CD4-positive, alpha-beta T cell treated with Interleukin-4 for 4 hours (primary cell): ENCODE measurements around the gene RPL10.

Experiments used
- DNase-seq: peaks from one replicate; pipeline ENCODE4 v3.0.0-alpha.2; 2020

The RPL10 gene

DNA sequence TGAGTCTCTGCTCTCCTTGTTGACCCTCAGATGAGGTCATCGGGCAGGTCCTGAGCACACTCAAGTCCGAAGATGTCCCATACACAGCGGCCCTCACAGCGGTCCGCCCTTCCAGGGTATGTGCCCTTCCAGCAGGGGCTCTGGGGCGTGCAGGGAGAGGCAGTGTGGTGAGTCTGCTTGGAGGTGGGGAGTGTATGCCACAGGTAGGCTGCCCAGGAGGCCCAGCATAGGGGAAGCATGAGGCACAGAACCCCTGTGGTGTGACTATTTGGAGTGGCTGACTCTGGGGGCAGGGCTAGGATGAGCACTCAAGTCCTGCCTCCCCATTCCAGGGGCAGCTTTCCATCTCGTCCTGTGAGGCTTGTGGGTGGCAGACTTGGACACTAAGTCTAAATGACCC is 35.4 kb downstream of the RPL10 start:
- DNase-seq = no peak

- DNase-seq = no peak
Measured at GRCh38 chrX:154434394-154435168, 36.4 kb downstream of the RPL10 start.

- no peak for DNase-seq
Measured at GRCh38 chrX:154435171-154435733, 37.1 kb downstream of the RPL10 start.

GRCh38 chrX:154436374-154436982 is 38.3 kb downstream of the RPL10 start:
- DNase-seq = peak; percentile 51

DNA sequence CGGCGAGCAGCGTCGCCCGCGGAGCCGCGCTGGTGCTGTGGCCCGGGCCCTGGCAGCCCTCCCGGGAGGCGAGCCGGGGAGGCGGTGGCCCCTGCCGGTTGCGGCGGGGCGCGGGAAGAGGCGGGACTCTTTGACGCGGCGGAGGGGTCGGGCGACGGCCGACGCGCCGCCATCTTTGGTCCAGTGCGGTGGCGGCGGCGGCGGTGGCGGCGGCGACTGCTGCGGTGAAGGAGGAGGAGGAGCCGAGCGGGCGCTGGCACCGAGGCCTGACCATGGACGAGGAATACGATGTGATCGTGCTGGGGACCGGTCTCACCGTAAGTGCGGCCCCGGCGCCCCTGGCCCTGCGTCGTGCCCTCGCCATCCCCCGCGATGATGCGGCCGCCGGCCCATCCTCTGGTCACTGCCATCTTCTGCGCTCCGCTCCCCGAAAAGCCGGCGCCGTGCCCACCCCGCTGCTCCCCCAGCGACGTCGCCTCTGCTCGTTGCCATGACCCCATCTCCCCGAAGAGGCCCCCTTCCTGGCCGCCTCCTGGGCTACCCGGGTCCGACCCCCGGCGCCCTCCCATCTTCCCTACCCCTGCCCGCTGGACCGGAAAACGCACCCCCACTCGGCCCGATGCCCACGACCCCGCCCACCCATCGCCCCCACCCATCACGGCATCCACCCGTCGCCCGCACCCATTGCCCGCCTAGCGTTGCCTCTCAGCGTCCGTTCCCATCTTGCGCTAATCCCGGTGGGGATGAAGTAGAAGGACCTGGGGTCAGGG is 39.0 kb downstream of the RPL10 start, which contains the start of gene GDI1:
GDI1 (plus strand) TSS at position 172 of the 770 bp plus-strand sequence; CDS start at position 273, 101 bp downstream.
- peak; percentile 49 for DNase-seq

DNA sequence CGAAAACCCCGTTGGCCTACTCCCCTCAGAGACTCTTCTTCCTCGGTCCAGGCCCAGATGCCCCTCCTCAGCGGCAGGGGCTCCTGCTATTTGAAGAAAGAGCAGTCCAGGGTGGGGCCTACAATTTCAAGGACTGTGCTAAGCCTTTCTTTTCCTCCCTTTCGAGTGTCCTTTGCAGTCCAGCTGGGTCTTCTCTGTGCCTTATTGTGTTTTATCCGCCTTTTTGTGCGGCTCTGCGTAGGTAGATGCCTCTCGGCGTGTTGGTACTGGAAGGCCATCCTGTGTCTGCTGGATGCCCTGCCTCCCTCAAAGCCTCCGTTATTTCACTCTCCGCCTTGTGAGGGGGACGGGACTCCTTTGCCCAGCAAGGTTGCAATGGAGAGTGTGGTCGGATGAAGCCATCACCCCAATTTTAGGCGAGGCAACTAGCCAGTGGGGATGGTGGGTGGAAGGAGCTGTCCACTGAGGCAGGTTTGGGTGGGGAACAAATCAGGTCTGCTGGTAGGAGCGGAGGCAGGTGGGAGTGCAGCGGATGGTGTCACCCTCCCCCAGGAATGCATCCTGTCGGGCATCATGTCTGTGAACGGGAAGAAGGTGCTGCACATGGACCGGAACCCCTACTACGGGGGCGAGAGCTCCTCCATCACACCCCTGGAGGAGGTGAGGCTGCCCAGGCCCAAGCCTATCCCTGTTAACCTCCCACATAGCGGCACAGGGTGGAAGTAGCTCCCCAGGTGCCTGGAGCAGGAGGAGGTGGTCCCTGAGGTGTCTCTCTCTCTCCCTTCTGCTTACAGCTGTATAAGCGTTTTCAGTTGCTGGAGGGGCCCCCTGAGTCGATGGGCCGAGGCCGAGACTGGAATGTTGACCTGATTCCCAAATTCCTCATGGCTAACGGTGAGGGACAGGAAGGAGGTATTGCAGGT is 40.1 kb downstream of the RPL10 start:
- no peak for DNase-seq

DNA sequence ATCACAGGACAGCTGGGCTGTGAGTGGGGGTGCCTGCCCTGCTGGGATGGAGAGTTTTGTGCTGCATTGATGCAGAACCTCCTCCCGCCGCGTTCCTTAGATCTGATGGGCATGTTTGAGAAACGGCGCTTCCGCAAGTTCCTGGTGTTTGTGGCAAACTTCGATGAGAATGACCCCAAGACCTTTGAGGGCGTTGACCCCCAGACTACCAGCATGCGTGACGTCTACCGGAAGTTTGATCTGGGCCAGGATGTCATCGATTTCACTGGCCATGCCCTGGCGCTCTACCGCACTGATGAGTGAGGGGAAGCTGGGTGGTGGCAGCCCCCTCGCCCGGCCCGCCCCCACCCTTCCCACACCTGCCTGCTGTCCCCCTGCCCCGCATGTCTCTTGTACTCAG is 41.7 kb downstream of the RPL10 start:
- DNase-seq = no peak

DNA sequence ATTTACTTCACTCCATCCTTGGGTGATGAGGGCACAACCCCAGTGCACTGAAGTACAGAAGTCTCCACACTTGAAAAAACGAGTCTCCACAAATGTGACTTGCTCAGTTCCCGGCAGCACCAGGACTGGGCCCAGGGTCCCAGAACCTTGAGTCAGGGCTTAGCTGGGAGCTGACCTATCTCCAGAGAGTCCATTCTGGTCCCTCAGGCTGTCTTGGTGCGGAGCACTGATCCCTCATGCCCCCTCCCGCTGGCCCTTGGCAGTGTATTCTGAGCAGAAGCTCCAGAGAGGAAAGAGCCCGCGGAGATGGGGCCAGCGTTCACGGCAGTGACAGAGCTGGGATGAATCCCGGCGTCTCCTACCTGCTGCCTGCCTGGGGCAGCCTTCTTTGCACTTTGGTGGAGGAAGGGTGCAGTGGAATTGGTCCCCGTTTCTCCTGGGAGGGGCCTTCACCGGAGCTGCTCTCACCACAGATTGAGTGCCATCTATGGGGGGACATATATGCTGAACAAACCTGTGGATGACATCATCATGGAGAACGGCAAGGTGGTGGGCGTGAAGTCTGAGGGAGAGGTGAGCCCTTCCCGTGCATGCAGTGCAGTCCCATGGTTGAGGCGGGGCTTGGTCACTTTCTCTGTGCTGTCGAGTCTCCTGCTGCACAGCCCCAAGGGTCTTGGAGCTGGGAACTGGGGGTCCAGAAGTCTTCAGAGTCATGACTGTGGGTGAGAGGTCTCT is 42.6 kb downstream of the RPL10 start:
- DNase-seq = no peak

GRCh38 chrX:154441564-154441963 is 43.4 kb downstream of the RPL10 start:
- DNase-seq = peak; percentile 12

GRCh38 chrX:154441984-154442707 is 44.0 kb downstream of the RPL10 start:
- DNase-seq = no peak

DNA sequence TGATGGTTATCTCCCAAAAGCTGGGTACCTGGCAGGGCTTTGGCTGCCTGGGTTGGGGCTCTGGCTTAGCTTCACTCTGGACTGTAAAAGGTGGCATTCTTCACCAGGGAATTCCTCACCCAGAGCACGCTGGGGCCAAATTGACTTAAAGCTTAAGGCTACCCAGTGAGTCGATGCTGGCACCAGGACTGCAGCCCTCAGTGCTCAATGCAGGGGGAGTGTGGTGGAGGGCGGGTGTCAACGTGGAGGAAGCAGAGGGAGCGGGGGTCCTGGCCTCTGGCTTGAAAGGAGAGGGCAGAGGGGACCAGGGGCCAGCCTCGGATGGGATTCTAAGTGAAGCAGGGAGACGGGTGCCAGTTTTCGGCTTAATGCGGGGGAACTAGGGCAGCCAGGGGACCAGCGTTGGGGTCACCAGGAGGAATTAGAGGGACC is 45.3 kb downstream of the RPL10 start:
- DNase-seq = no peak

GRCh38 chrX:154443992-154444754 is 46.0 kb downstream of the RPL10 start, which contains the start of gene FAM50A:
TSS of gene FAM50A (plus strand) at chrX:154444141. CDS start at chrX:154444236, 95 bp downstream.
- DNase-seq = peak; percentile 55

DNA sequence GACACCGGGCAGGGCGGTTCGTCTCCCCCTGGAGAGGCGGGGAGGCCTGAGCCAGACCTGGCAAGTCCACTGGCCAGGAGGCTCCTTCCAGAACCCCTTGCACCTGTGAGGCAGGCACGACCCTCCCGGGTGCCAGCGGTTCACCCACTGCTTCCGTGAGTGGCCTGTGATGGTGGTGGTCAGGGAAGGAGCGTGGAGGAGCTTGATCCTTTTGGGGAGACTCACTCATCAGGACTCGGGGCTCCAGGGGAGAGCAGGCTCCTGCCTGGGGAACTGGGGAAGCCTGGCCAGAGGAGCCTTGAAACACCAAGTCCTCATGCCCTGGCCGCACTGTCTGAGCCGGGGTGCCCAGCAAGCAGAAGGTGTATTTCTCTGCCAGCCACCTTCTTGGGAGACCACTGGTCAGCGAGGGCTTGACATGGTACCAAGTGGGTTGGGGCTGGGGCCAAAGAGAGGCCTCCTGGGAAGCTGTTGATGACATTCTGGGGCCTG is 46.6 kb downstream of the RPL10 start:
- no peak for DNase-seq

GRCh38 chrX:154445776-154446175 is 47.6 kb downstream of the RPL10 start:
- DNase-seq = no peak

DNA sequence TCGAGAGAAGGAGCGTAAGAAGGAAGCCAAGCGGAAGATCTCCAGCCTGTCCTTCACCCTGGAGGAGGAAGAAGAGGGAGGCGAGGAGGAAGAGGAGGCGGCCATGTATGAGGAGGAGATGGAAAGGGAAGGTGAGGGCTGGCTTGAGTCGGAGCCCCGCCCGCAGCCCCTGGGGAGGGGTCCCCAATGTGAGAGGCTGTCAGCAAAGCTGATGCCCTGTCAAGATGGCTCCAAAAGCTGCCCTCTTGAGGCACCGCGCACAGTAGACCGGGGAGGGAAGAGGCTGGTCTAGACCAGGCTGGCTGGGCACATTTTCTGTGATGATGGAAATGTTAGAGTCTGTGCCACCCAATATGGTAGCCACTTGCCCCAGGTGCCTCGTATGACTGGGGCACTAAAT is 48.3 kb downstream of the RPL10 start:
- DNase-seq = no peak

- no peak for DNase-seq
Measured at GRCh38 chrX:154448484-154448883, 50.3 kb downstream of the RPL10 start.

DNA sequence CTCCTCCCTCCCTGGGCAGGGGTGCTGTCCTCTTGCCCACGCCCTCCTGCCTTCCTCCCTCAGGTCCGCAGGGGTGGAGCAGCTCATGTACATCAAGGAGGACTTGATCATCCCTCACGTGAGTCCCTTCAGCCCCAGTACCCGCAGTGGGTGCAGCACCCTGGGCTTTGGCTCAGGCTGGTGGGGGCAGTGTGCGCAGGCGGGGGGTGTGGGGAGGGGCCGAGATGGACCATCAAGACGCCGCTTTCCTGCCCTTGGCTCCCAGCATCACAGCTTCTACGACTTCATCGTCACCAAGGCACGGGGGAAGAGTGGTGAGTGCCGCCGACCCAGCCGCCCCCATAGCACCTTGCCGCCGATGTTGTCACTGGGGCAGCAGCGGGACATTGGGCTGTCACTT is 51.4 kb downstream of the RPL10 start:
- DNase-seq = no peak

- DNase-seq = no peak
Measured at GRCh38 chrX:154450312-154450711, 52.1 kb downstream of the RPL10 start.
